ENCODE measurements around the gene LRCH4.

Gene LRCH4

DNA sequence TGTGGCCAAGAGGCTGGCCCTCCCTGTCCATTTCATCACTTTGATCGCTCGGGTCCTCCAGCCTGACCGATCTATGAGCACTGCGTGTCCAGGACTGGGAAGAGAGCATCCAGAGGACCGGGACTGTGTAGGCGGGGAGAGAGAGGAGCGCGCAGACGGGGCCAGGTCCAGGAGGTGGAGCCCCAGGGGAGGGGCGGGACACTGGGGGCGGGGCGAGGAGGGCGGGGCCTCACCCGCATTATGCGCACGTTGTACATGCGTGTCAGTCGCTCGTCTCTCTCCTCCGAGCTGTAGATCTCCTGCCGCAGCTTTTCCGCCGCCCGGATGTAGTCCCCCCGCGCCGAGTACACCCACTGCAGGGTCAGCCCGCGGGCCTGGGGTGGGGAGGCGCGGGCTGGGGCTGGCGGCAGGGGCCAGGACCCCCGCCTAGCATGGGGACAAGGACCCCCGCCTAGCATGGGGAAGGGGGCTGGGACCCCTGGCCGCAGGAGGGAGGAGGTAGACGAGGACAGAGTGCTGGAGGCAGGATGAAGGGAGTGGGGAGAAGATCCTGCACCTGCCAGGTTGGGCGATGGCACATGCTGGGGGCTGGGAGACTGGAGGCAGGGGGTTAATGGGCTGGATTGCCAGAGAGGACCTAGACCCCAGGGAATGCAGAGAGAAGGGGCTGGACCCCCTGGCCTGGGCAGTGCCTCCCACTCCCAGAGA lies 40.8 kb upstream of the LRCH4 start:
- Mint-ChIP-seq H3K27ac (no peak overlapping the region), H3K27me3 (ENCODE audit: low read depth, poor library complexity) (peaks cover 42% of the 10 kb centered on the region), H3K4me3 (peak overlapping the region; percentile 68), H3K36me3 (ENCODE audit: low read depth) (peaks cover 1% of the 10 kb centered on the region), H3K4me1 (peaks cover 15% of the 10 kb centered on the region), H3K9me3 (no peaks in the 10 kb centered on the region)
- TF ChIP-seq, protein P1, sequence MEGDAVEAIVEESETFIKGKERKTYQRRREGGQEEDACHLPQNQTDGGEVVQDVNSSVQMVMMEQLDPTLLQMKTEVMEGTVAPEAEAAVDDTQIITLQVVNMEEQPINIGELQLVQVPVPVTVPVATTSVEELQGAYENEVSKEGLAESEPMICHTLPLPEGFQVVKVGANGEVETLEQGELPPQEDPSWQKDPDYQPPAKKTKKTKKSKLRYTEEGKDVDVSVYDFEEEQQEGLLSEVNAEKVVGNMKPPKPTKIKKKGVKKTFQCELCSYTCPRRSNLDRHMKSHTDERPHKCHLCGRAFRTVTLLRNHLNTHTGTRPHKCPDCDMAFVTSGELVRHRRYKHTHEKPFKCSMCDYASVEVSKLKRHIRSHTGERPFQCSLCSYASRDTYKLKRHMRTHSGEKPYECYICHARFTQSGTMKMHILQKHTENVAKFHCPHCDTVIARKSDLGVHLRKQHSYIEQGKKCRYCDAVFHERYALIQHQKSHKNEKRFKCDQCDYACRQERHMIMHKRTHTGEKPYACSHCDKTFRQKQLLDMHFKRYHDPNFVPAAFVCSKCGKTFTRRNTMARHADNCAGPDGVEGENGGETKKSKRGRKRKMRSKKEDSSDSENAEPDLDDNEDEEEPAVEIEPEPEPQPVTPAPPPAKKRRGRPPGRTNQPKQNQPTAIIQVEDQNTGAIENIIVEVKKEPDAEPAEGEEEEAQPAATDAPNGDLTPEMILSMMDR (IDR thresholded peaks at IDR 0.05): no peak
- peak; percentile 87 for DNase-seq

GRCh38 chr7:100626055-100626454 lies 40.1 kb upstream of the LRCH4 start:
- Mint-ChIP-seq H3K27me3 (ENCODE audit: low read depth, poor library complexity) (peaks cover 41% of the 10 kb centered on the region), H3K36me3 (ENCODE audit: low read depth) (peaks cover 6% of the 10 kb centered on the region), H3K9me3 (no peaks in the 10 kb centered on the region), H3K27ac (no peak overlapping the region), H3K4me1 (peaks cover 19% of the 10 kb centered on the region), H3K4me3 (peak overlapping the region; percentile 68)
- no peak for DNase-seq
- TF ChIP-seq, protein P1 (IDR thresholded peaks at IDR 0.05): no peak

DNA sequence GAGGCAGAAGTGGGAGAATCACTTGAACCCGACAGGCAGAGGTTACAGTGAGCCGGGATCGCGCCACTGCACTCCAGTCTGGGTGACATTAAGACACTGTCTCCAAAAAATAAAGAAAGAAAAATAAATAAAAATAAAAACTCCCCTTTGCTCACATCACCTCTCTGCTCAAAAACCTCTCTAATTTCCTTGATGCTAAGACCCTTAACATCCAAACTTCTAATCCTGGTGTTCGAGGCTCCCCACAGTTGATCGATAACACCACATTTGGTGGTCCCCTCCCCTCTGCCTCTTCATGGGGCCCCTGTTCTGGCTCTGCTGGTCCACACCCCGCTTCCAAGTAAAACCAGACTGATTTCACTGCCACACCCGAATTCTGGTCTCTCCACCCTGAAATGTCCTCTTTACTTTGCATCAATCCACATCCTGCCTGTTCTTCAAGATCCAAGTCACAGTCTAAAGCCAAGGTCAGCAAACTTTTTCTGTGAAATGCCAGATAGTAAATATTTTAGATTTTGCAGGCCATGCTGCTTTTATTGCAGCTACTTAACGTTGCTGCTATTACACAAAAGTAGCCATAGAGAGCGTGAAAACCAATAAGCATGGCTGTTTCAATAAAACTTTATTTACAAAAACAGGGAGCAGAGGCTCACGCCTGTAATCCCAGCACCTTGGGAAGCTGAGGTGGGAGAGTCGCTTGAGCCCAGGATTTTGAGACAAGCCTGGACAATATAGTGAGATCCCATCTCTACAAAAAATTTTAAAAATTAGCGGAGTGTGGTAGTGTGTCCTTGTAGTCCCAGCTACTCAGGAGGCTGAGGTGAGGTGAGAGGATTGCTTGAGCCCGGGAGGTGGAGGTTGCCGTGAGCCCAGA lies 38.3 kb upstream of the LRCH4 start:
- Mint-ChIP-seq H3K9me3 (no peaks in the 10 kb centered on the region), H3K4me3 (no peak overlapping the region), H3K27ac (no peak overlapping the region), H3K4me1 (peaks cover 26% of the 10 kb centered on the region), H3K27me3 (ENCODE audit: low read depth, poor library complexity) (peaks cover 36% of the 10 kb centered on the region), H3K36me3 (ENCODE audit: low read depth) (peaks cover 11% of the 10 kb centered on the region)
- no peak for DNase-seq
- TF ChIP-seq, protein P1 (IDR thresholded peaks at IDR 0.05): no peak

GRCh38 chr7:100621554-100621953 lies 35.6 kb upstream of the LRCH4 start:
- Mint-ChIP-seq H3K9me3 (no peaks in the 10 kb centered on the region), H3K36me3 (ENCODE audit: low read depth) (peaks cover 11% of the 10 kb centered on the region), H3K4me1 (peaks cover 26% of the 10 kb centered on the region), H3K4me3 (no peak overlapping the region), H3K27me3 (ENCODE audit: low read depth, poor library complexity) (peaks cover 24% of the 10 kb centered on the region), H3K27ac (no peak overlapping the region)
- DNase-seq: no peak
- TF ChIP-seq, protein P1 (IDR thresholded peaks at IDR 0.05): no peak

- no peaks in the 10 kb centered on the region for H3K9me3 Mint-ChIP-seq
- peaks cover 11% of the 10 kb centered on the region for H3K36me3 Mint-ChIP-seq (ENCODE audit: low read depth)
- no peak for DNase-seq
- peaks cover 20% of the 10 kb centered on the region for H3K4me1 Mint-ChIP-seq
- H3K4me3 Mint-ChIP-seq: no peak overlapping the region
- H3K27ac Mint-ChIP-seq: no peak overlapping the region
- TF ChIP-seq, protein P1 (IDR thresholded peaks at IDR 0.05): no peak
- peaks cover 30% of the 10 kb centered on the region for H3K27me3 Mint-ChIP-seq (ENCODE audit: low read depth, poor library complexity)
Observed at GRCh38 chr7:100620804-100621203, 34.9 kb upstream of the LRCH4 start.

All from nephron progenitor cell (in vitro differentiated cells).